NCI-H1417 treated with DMSO at 0.1 percent for 48 hours (cell line): ENCODE results near the gene STRIT1.
"Not testable (repeated sequence)": the region's sequence is repeated elsewhere in the genome, so short reads cannot be mapped to it uniquely, and the experiment has no call there.

ENCODE experiments used
- DNase-seq: peaks from one replicate; lab custom pipeline; 2025; lab: John Stamatoyannopoulos, UW

The STRIT1 gene

GRCh38 chr3:155270485-155271342 lies 22.8 kb downstream of the STRIT1 start:
- DNase-seq: no peak

GRCh38 chr3:155270063-155270462 lies 23.4 kb downstream of the STRIT1 start:
- DNase-seq: no peak

- not testable (repeated sequence) for DNase-seq
Measured at GRCh38 chr3:155262855-155263254, 30.6 kb downstream of the STRIT1 start.

DNA sequence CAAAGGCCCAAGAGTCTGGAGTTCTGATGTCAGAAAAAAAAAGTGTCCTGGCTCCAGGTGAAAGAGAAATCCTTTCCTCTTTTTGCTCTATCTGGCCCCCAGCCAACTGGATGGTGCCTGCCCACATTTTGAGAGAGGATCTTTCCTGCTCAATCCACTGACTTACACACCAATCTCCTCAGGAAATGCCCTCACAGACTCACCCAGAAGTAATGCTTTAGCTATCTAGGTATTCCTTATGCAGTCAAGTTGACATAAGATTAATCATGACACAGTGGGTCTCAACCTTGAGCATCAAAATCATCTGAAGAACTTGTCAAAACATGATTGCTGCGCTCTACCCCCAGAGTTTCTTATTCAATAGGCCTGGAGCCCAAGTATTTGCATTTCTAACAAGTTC lies 31.2 kb downstream of the STRIT1 start:
- DNase-seq: no peak

- no peak for DNase-seq
Measured at GRCh38 chr3:155254445-155254844, 39.0 kb downstream of the STRIT1 start.

DNA sequence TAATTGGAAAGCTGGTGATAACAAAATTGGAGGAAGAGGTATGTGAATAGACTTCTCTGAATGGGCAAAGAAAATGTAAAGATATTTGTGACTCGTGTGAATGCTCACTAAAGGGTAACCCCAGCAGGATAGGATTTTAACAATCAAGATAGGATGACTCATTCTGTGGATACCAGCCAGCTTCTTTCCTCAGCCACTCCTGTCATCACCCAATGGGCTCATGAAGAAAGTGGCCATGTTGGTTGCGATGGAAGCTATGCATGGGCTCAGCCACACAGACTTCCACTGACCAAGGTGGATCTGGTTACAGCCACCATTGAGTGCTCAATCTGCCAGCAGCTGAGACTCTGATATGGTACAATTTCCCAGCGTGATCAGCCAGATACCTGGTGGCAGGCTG lies 40.9 kb downstream of the STRIT1 start:
- no peak for DNase-seq

DNA sequence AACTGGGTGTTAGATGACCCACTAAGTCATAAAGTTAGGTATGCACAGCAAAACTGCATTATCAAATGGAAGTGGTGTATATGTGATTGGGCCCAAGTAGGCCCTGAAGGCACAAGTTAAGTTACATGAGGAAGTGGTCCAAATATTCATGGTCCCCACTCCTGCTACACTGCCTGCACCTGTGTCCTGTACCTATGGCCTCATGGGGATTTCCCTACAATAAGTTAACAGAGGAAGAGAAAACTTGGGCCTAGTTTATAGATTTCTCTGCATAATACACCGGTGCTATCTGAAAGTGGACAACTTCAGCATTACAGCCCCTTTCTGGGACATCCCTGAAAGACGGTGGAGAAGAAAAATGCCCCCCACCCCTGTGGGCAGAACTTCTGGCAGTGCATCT lies 41.5 kb downstream of the STRIT1 start:
- DNase-seq: no peak

- no peak for DNase-seq
Measured at GRCh38 chr3:155248531-155249187, 44.8 kb downstream of the STRIT1 start.

GRCh38 chr3:155244699-155245098 lies 48.8 kb downstream of the STRIT1 start:
- DNase-seq: no peak

- no peak for DNase-seq
Measured at GRCh38 chr3:155244216-155244615, 49.3 kb downstream of the STRIT1 start.

GRCh38 chr3:155243512-155243921 lies 50.0 kb downstream of the STRIT1 start:
- DNase-seq: no peak

DNA sequence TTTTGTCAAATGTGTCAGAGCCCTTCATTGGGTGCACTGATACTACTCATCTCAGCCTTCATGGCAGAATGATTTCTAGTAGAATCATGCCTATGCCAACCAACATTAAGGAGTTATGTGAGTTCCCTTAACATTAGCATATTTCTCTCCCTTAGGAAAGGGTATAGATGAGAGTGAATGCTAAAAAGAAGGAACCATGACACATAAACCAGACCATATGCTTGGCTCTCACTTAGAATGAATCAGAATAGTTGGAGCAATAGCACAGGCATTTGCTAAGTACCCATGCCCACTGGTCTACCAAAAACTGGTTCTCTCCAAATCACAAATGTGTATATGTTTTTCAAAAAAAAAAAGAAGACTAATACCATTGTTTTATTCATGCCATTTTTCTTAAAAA lies 51.1 kb downstream of the STRIT1 start:
- DNase-seq: no peak

GRCh38 chr3:155241579-155241978 lies 51.9 kb downstream of the STRIT1 start:
- DNase-seq: no peak
